ENCODE data around the gene SLC23A2. TPM values are rescaled to one million over a fixed set of nuclear protein-coding genes. Genes with fewer than 3 reads are reported as not detected.

Gene SLC23A2
- total RNA-seq, 2 experiments from 2014 or later = 14.3 to 25.7 TPM

GRCh38 chr20:4837760-4838159 is 163.6 kb downstream of the SLC23A2 start:
- TF ChIP-seq EZH2phosphoT487 (IDR thresholded peaks at IDR 0.05; ENCODE audit: borderline replicate concordance, low read depth, low read length) (no peak), CTCF (conservative IDR thresholded peaks at IDR 0.05; ENCODE audit: low read length) (no peak)
- intact Hi-C loops (cut with micrococcal nuclease; ENCODE audit: unreplicated experiment) = no loop called here
- H3K4me3 ChIP-seq (ENCODE audit: low read depth, low read length, poor library complexity, severe bottlenecking) = no peak overlapping the region
- no peaks in the 10 kb centered on the region for H3K9me3 ChIP-seq (ENCODE audit: low read length)
- no peaks in the 10 kb centered on the region for H3K36me3 ChIP-seq (ENCODE audit: insufficient read depth, low read length)
- H4K20me1 ChIP-seq (ENCODE audit: insufficient read depth, low read length) = no peaks in the 10 kb centered on the region
- CTCF ChIA-PET (ENCODE audit: unreplicated experiment) = no interaction called here
- no TSS peak for BruUV-seq (replicated peaks)
- H3K27ac ChIP-seq (ENCODE audit: low read depth, low read length, poor library complexity, severe bottlenecking) = no peak overlapping the region
- H3K79me2 ChIP-seq (ENCODE audit: insufficient read depth, low read depth, low read length) = no peaks in the 10 kb centered on the region
- no peaks in the 10 kb centered on the region for H3K9me2 ChIP-seq (ENCODE audit: insufficient read depth, low read length)
- no peak overlapping the region for H2AFZ ChIP-seq (ENCODE audit: low read length)
- no peak for DNase-seq (ENCODE audit: low spot score)
- POLR2A ChIA-PET = no interaction called here
- peaks cover 9% of the 10 kb centered on the region for H3K4me1 ChIP-seq (ENCODE audit: insufficient read depth, low read length, poor library complexity, severe bottlenecking)
- no peak overlapping the region for H3K4me2 ChIP-seq (ENCODE audit: low read length)

GRCh38 chr20:4836935-4837334 is 164.4 kb downstream of the SLC23A2 start:
- H3K9me2 ChIP-seq (ENCODE audit: insufficient read depth, low read length) = no peaks in the 10 kb centered on the region
- H4K20me1 ChIP-seq (ENCODE audit: insufficient read depth, low read length) = no peaks in the 10 kb centered on the region
- peaks cover 9% of the 10 kb centered on the region for H3K4me1 ChIP-seq (ENCODE audit: insufficient read depth, low read length, poor library complexity, severe bottlenecking)
- H3K27ac ChIP-seq (ENCODE audit: low read depth, low read length, poor library complexity, severe bottlenecking) = no peak overlapping the region
- H3K36me3 ChIP-seq (ENCODE audit: insufficient read depth, low read length) = no peaks in the 10 kb centered on the region
- TF ChIP-seq CTCF (conservative IDR thresholded peaks at IDR 0.05; ENCODE audit: low read length) (no peak), EZH2phosphoT487 (IDR thresholded peaks at IDR 0.05; ENCODE audit: borderline replicate concordance, low read depth, low read length) (no peak)
- ChIA-PET POLR2A (interaction anchor here (0.5 to 0.7 kb wide), 3 partner anchors 10 to 97 kb away, joined by 3 to 9 read pairs (median 3); no protein-coding TSS in a partner anchor), CTCF (ENCODE audit: unreplicated experiment) (interaction anchor here (0.6 kb wide), 1 partner anchor 223 kb away, joined by 3 read pairs; no protein-coding TSS in a partner anchor)
- H3K9me3 ChIP-seq (ENCODE audit: low read length) = no peaks in the 10 kb centered on the region
- DNase-seq (ENCODE audit: low spot score) = no peak
- no TSS peak for BruUV-seq (replicated peaks)
- no peak overlapping the region for H3K4me2 ChIP-seq (ENCODE audit: low read length)
- H3K79me2 ChIP-seq (ENCODE audit: insufficient read depth, low read depth, low read length) = no peaks in the 10 kb centered on the region
- H2AFZ ChIP-seq (ENCODE audit: low read length) = no peak overlapping the region
- H3K4me3 ChIP-seq (ENCODE audit: low read depth, low read length, poor library complexity, severe bottlenecking) = no peak overlapping the region
- intact Hi-C loops (cut with micrococcal nuclease; ENCODE audit: unreplicated experiment) = no loop called here

GRCh38 chr20:4836473-4836872 is 164.8 kb downstream of the SLC23A2 start:
- no peak overlapping the region for H3K27ac ChIP-seq (ENCODE audit: low read depth, low read length, poor library complexity, severe bottlenecking)
- intact Hi-C loops (cut with micrococcal nuclease; ENCODE audit: unreplicated experiment) = no loop called here
- ChIA-PET POLR2A (interaction anchor here (0.6 to 0.7 kb wide), 2 partner anchors 21 to 98 kb away, joined by 3 read pairs; no protein-coding TSS in a partner anchor), CTCF (ENCODE audit: unreplicated experiment) (no interaction called here)
- H3K9me2 ChIP-seq (ENCODE audit: insufficient read depth, low read length) = no peaks in the 10 kb centered on the region
- TF ChIP-seq CTCF (conservative IDR thresholded peaks at IDR 0.05; ENCODE audit: low read length) = no peak
- TF ChIP-seq EZH2phosphoT487 (IDR thresholded peaks at IDR 0.05; ENCODE audit: borderline replicate concordance, low read depth, low read length) = no peak
- no peaks in the 10 kb centered on the region for H3K9me3 ChIP-seq (ENCODE audit: low read length)
- BruUV-seq (replicated peaks) = no TSS peak
- H3K36me3 ChIP-seq (ENCODE audit: insufficient read depth, low read length) = no peaks in the 10 kb centered on the region
- no peak overlapping the region for H3K4me2 ChIP-seq (ENCODE audit: low read length)
- H3K79me2 ChIP-seq (ENCODE audit: insufficient read depth, low read depth, low read length) = no peaks in the 10 kb centered on the region
- peaks cover 9% of the 10 kb centered on the region for H3K4me1 ChIP-seq (ENCODE audit: insufficient read depth, low read length, poor library complexity, severe bottlenecking)
- DNase-seq (ENCODE audit: low spot score) = no peak
- no peak overlapping the region for H3K4me3 ChIP-seq (ENCODE audit: low read depth, low read length, poor library complexity, severe bottlenecking)
- H4K20me1 ChIP-seq (ENCODE audit: insufficient read depth, low read length) = no peaks in the 10 kb centered on the region
- no peak overlapping the region for H2AFZ ChIP-seq (ENCODE audit: low read length)
